Glutamatergic neuron (in vitro differentiated cells): ENCODE data around the gene OPRL1. TPM values are rescaled to one million over a fixed set of nuclear protein-coding genes. Genes with fewer than 3 reads are reported as not detected.

ENCODE experiments used
- DNase-seq: peaks from one replicate; pipeline ENCODE4 v3.0.0; 2022
- H3K27ac Mint-ChIP-seq: one replicate; pipeline ENCODE4 v1.8.0; 2020; ENCODE audit warnings: mild to moderate bottlenecking, mixed read lengths, inconsistent platforms; ENCODE audit not compliant: unreplicated experiment
- H3K27me3 Mint-ChIP-seq: one replicate; pipeline ENCODE4 v1.8.0; 2020; ENCODE audit warnings: mild to moderate bottlenecking, moderate library complexity, mixed read lengths, inconsistent platforms; ENCODE audit not compliant: unreplicated experiment
- H3K36me3 Mint-ChIP-seq: one replicate; pipeline ENCODE4 v1.8.0; 2020; ENCODE audit warnings: mild to moderate bottlenecking, mixed read lengths, inconsistent platforms; ENCODE audit not compliant: unreplicated experiment
- H3K4me1 Mint-ChIP-seq: one replicate; pipeline ENCODE4 v1.8.0; 2020; ENCODE audit warnings: mild to moderate bottlenecking, low read depth, mixed read lengths, inconsistent platforms; ENCODE audit not compliant: unreplicated experiment
- H3K4me3 Mint-ChIP-seq: one replicate; pipeline ENCODE4 v1.8.0; 2020; ENCODE audit warnings: mild to moderate bottlenecking, mixed read lengths, inconsistent platforms; ENCODE audit not compliant: unreplicated experiment
- H3K9me3 Mint-ChIP-seq: one replicate; pipeline ENCODE4 v1.8.0; 2020; ENCODE audit warnings: mild to moderate bottlenecking, moderate library complexity, mixed read lengths, inconsistent platforms; ENCODE audit not compliant: unreplicated experiment
- CTCF ChIP-seq: fragments of 200-600 bp; sonication (generic); IDR thresholded peaks from one replicate; pipeline ENCODE4 v1.5.0; 2021; ENCODE audit not compliant: partially characterized antibody, unreplicated experiment
- total RNA-seq: library from RNA; stranded (reverse); fragmentation: NEBNext Ultra II Directional; extraction: Animal tissue kit (Norgen Biotek cat#: 25700); gene quantifications from one replicate; pipeline ENCODE4 v1.2.1, GENCODE V29; 2021; ENCODE audit not compliant: unreplicated experiment

The OPRL1 gene
- total RNA-seq, 1 donor from 2014 or later: 2.9 TPM

GRCh38 chr20:64080813-64081623 lies 1.1 kb downstream of the OPRL1 start:
- peaks cover 9% of the 10 kb centered on the region for H3K4me1 Mint-ChIP-seq
- peak overlapping the region; percentile 78 for H3K4me3 Mint-ChIP-seq
- H3K27ac Mint-ChIP-seq: peak overlapping the region; percentile 38
- no peak for DNase-seq
- peaks cover under 1% of the 10 kb centered on the region for H3K36me3 Mint-ChIP-seq
- no peak for TF ChIP-seq CTCF
- peaks cover 21% of the 10 kb centered on the region for H3K27me3 Mint-ChIP-seq
- peaks cover 9% of the 10 kb centered on the region for H3K9me3 Mint-ChIP-seq

GRCh38 chr20:64081624-64081964 lies 1.7 kb downstream of the OPRL1 start:
- Mint-ChIP-seq H3K4me1 (peaks cover 9% of the 10 kb centered on the region), H3K4me3 (peak overlapping the region; percentile 59), H3K27ac (no peak overlapping the region), H3K27me3 (peaks cover 23% of the 10 kb centered on the region), H3K9me3 (peaks cover 13% of the 10 kb centered on the region), H3K36me3 (peaks cover 6% of the 10 kb centered on the region)
- no peak for TF ChIP-seq CTCF
- no peak for DNase-seq

- Mint-ChIP-seq H3K36me3 (peaks cover 8% of the 10 kb centered on the region), H3K27me3 (peaks cover 23% of the 10 kb centered on the region), H3K4me1 (peaks cover 9% of the 10 kb centered on the region), H3K4me3 (peak overlapping the region; percentile 59), H3K27ac (no peak overlapping the region), H3K9me3 (peaks cover 14% of the 10 kb centered on the region)
- TF ChIP-seq CTCF: no peak
- no peak for DNase-seq
These were observed 2.3 kb downstream of the OPRL1 start for GRCh38 chr20:64082126-64082731.

GRCh38 chr20:64082820-64083377 lies 3.0 kb downstream of the OPRL1 start:
- H3K27ac Mint-ChIP-seq: no peak overlapping the region
- H3K27me3 Mint-ChIP-seq: peaks cover 25% of the 10 kb centered on the region
- H3K9me3 Mint-ChIP-seq: peaks cover 14% of the 10 kb centered on the region
- TF ChIP-seq CTCF: no peak
- H3K4me3 Mint-ChIP-seq: peak overlapping the region; percentile 57
- DNase-seq: no peak
- H3K4me1 Mint-ChIP-seq: peaks cover 9% of the 10 kb centered on the region
- peaks cover 8% of the 10 kb centered on the region for H3K36me3 Mint-ChIP-seq

GRCh38 chr20:64083378-64083803 lies 3.5 kb downstream of the OPRL1 start:
- peak; percentile 90 for DNase-seq
- H3K27me3 Mint-ChIP-seq: peaks cover 29% of the 10 kb centered on the region

More at GRCh38 chr20:64083378-64083803, 3.5 kb downstream of the OPRL1 start:
- H3K4me3 Mint-ChIP-seq: peak overlapping the region; percentile 57
- peak; percentile 60 for TF ChIP-seq CTCF
- H3K9me3 Mint-ChIP-seq: peaks cover 19% of the 10 kb centered on the region
- no peak overlapping the region for H3K27ac Mint-ChIP-seq
- peaks cover 11% of the 10 kb centered on the region for H3K36me3 Mint-ChIP-seq
- peaks cover 9% of the 10 kb centered on the region for H3K4me1 Mint-ChIP-seq
